ENCODE results near the gene AP1B1.

DNA sequence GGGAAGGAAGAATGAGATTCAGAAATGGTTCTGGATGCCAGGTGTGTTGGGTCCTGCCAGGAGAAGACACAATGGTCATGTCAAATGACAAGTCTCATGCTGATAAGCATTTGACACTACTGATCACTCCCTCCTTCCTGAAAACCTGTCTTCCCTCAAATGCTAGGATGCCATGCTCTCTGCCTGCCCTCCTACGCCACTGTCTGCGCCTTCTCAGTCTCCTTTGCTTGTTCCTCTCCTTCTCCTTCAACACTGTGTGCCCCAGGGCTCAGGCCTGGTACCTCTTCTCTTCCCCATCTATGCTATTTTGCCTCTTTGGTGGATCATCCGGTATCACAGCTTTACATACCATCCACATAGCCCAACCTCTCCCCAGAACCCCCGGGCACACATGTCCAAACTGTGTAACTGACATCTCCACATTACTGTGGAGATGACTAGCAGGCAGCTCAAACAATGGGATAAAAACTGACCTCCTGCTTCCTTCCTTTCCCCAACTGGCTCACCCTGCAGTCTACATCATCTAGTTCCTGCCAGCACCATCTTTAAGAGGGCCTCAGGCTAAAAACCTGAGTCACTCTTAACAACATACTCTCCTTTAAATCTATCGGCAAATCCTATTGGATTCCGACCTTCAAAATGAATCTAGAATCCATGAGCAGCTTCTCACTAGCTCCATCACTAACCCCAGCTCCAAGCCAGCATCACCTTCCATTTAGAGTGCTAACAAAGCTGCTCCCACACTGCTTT, 8.2 kb downstream of the AP1B1 start:
- TF ChIP-seq, protein P1, sequence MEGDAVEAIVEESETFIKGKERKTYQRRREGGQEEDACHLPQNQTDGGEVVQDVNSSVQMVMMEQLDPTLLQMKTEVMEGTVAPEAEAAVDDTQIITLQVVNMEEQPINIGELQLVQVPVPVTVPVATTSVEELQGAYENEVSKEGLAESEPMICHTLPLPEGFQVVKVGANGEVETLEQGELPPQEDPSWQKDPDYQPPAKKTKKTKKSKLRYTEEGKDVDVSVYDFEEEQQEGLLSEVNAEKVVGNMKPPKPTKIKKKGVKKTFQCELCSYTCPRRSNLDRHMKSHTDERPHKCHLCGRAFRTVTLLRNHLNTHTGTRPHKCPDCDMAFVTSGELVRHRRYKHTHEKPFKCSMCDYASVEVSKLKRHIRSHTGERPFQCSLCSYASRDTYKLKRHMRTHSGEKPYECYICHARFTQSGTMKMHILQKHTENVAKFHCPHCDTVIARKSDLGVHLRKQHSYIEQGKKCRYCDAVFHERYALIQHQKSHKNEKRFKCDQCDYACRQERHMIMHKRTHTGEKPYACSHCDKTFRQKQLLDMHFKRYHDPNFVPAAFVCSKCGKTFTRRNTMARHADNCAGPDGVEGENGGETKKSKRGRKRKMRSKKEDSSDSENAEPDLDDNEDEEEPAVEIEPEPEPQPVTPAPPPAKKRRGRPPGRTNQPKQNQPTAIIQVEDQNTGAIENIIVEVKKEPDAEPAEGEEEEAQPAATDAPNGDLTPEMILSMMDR (IDR thresholded peaks at IDR 0.05): no peak
- TF ChIP-seq POLR2AphosphoS5 (IDR thresholded peaks at IDR 0.05) (no peak), POLR2A (IDR thresholded peaks at IDR 0.05) (no peak)
